ENCODE measurements around the gene NUP210L. TPM values are rescaled to one million over a fixed set of nuclear protein-coding genes. Genes with fewer than 3 reads are reported as not detected.

Gene NUP210L
- total and polyA plus RNA-seq, 2 experiments from 2014 or later = 0.10 TPM; not detected in 1

DNA sequence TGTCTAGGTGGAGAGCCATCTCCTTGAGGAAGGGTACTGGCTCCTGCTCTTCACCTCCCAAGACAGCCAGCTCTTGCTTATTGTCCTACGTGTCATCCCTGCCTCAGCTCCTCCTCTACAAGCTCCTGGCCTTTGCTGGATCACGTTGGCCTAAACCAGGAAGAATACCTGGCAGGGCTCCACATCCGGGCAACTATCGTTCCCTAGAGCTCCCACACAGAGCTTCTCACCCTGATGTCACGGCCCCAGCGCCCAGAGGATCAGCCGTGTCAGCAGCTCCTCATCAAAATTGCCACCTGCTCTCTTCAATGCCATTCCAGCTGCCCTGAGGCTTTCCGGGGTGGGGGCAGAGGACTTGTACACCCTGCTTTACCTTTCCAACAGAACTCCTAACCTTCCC lies 38.9 kb upstream of the NUP210L start:
- H3K36me3 ChIP-seq (ENCODE audit: insufficient read depth) = no peaks in the 10 kb centered on the region
- TF ChIP-seq ZNF462 (CRISPR knock-in tag; IDR thresholded peaks at IDR 0.05) (no peak), POLR2AphosphoS5 (IDR thresholded peaks at IDR 0.05; ENCODE audit: low read depth) (no peak), STAT1 (IDR thresholded peaks at IDR 0.05; ENCODE audit: unreplicated experiment) (no peak), CREB1 (CRISPR knock-in tag; IDR thresholded peaks at IDR 0.05; ENCODE audit: low read depth) (no peak), NANOG (IDR thresholded peaks at IDR 0.05; ENCODE audit: borderline replicate concordance) (no peak), ETS1 (IDR thresholded peaks at IDR 0.05) (no peak), ZNF114 (CRISPR knock-in tag; IDR thresholded peaks at IDR 0.05) (no peak), CTCF (conservative IDR thresholded peaks at IDR 0.05; ENCODE audit: low read depth in 2 of 2) (no peak), JUNB (IDR thresholded peaks at IDR 0.05; ENCODE audit: unreplicated experiment) (no peak), ZNF331 (CRISPR knock-in tag; IDR thresholded peaks at IDR 0.05; ENCODE audit: low read depth) (no peak), REST (IDR thresholded peaks at IDR 0.05; ENCODE audit: unreplicated experiment) (no peak), EZH2 (IDR thresholded peaks at IDR 0.05; ENCODE audit: low read depth, unreplicated experiment) (no peak), EZH2phosphoT487 (IDR thresholded peaks at IDR 0.05; ENCODE audit: unreplicated experiment) (no peak)
- H3K27me3 ChIP-seq (ENCODE audit: insufficient read depth) = no peaks in the 10 kb centered on the region
- H4K20me1 ChIP-seq (replicated peaks; ENCODE audit: insufficient read depth) = no peaks in the 10 kb centered on the region
- no peaks in the 10 kb centered on the region for H3K79me2 ChIP-seq (replicated peaks; ENCODE audit: insufficient read depth)
- H3K27ac Mint-ChIP-seq = no peak overlapping the region
- peaks cover 17% of the 10 kb centered on the region for H3K4me1 Mint-ChIP-seq
- peaks cover 13% of the 10 kb centered on the region for H3K27me3 Mint-ChIP-seq (ENCODE audit: insufficient read depth, low read depth, poor library complexity)
- no peaks in the 10 kb centered on the region; the same call in 1 of the 2 replicates for H3K4me1 ChIP-seq (ENCODE audit: insufficient read depth)
- no peaks in the 10 kb centered on the region for H3F3A ChIP-seq (replicated peaks; ENCODE audit: low read depth)
- ATAC-seq (no peak), DNase-seq (ENCODE audit: low spot score) (no peak)
- no peak overlapping the region for H3K4me2 ChIP-seq
- H3K4me3 Mint-ChIP-seq = no peak overlapping the region
- H3K9me3 Mint-ChIP-seq = no peaks in the 10 kb centered on the region; the same call in 2 of the 3 replicates
- H2AFZ ChIP-seq = no peak overlapping the region
- H3K36me3 Mint-ChIP-seq (ENCODE audit: low read depth) = no peaks in the 10 kb centered on the region; the same call in 2 of the 3 replicates
- H3K9me2 ChIP-seq (ENCODE audit: insufficient read depth) = no peaks in the 10 kb centered on the region
- H3K4me3 ChIP-seq = no peak overlapping the region
- no peak overlapping the region for H3K27ac ChIP-seq (ENCODE audit: low read depth)
